ENCODE measurements around the gene MEGF11. TPM values are rescaled to one million over a fixed set of nuclear protein-coding genes. Genes with fewer than 3 reads are reported as not detected.

The MEGF11 gene
- total RNA-seq, 4 donors from 2014 or later, result 0.23 to 0.33 TPM; not detected in 2

GRCh38 chr15:66184492-66184891 is 69.1 kb downstream of the MEGF11 start:
- no peak for DNase-seq (ENCODE audit: extremely low spot score)
- Histone ChIP-seq H3K36me3 (no peaks in the 10 kb centered on the region), H3K4me3 (no peak overlapping the region), H3K27me3 (peaks cover 0 to 79% (median 0%) of the 10 kb centered on the region in 4 donors), H3K9me3 (no peaks in the 10 kb centered on the region), H3K4me1 (no peaks in the 10 kb centered on the region), H3K27ac (replicated peaks in 1 of 4) (no peak overlapping the region)
- no peak for TF ChIP-seq EP300 (IDR thresholded peaks at IDR 0.05)
- TF ChIP-seq, protein P1, sequence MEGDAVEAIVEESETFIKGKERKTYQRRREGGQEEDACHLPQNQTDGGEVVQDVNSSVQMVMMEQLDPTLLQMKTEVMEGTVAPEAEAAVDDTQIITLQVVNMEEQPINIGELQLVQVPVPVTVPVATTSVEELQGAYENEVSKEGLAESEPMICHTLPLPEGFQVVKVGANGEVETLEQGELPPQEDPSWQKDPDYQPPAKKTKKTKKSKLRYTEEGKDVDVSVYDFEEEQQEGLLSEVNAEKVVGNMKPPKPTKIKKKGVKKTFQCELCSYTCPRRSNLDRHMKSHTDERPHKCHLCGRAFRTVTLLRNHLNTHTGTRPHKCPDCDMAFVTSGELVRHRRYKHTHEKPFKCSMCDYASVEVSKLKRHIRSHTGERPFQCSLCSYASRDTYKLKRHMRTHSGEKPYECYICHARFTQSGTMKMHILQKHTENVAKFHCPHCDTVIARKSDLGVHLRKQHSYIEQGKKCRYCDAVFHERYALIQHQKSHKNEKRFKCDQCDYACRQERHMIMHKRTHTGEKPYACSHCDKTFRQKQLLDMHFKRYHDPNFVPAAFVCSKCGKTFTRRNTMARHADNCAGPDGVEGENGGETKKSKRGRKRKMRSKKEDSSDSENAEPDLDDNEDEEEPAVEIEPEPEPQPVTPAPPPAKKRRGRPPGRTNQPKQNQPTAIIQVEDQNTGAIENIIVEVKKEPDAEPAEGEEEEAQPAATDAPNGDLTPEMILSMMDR (IDR thresholded peaks at IDR 0.05), result no peak
- no peak for TF ChIP-seq POLR2AphosphoS5 (IDR thresholded peaks at IDR 0.05)
- TF ChIP-seq POLR2A (IDR thresholded peaks at IDR 0.05; ENCODE audit: low read depth), result no peak
- intact Hi-C loops (cut with DNase I), result no loop called here
- 54% methylated on average over 6 of the region's 6 CpGs for WGBS

DNA sequence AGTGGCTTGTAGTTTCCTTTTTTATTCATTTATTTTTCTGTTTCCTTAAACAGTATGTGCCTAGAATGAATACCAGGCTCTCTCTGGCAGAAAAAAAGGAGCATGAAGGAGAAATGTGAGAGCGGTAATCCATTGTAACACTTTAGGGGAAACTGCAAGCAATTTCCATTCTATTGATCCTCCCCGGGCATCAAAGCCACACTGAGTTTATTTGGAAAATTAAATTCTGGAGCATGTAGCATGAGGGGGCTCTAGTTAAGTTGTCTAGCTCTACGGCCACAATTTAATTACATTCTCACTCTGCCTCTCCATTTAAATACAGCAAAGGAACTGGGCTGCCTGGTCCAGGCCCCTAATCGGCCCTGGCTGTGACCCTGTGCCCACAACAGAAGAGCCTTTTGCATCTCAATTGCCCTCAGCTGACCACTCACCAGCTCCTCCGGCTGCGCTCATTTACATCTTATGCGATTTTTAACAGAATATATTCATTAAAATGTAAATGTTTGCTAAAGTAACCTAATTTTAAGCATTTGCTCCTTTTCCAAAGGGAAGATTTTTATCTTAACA is 72.9 kb downstream of the MEGF11 start:
- Histone ChIP-seq H3K4me1 (no peaks in the 10 kb centered on the region), H3K27me3 (peaks cover 0 to 67% (median 0%) of the 10 kb centered on the region in 4 donors), H3K27ac (replicated peaks in 1 of 4) (no peak overlapping the region), H3K4me3 (no peak overlapping the region), H3K36me3 (no peaks in the 10 kb centered on the region), H3K9me3 (no peaks in the 10 kb centered on the region)
- 78% methylated on average over 7 of the region's 7 CpGs for WGBS
- DNase-seq (ENCODE audit: extremely low spot score), result no peak
- intact Hi-C loops (cut with DNase I), result no loop called here
- TF ChIP-seq EP300 (IDR thresholded peaks at IDR 0.05), result no peak
- TF ChIP-seq POLR2A (IDR thresholded peaks at IDR 0.05; ENCODE audit: low read depth), result no peak
- no peak for TF ChIP-seq POLR2AphosphoS5 (IDR thresholded peaks at IDR 0.05)
- TF ChIP-seq, protein P1 (IDR thresholded peaks at IDR 0.05), result no peak

GRCh38 chr15:66178531-66178910 is 75.0 kb downstream of the MEGF11 start:
- DNase-seq (ENCODE audit: extremely low spot score), result no peak
- H3K27me3 ChIP-seq, result peaks cover 0 to 54% (median 0%) of the 10 kb centered on the region in 4 donors
- WGBS, result 6% methylated on average over 3 of the region's 4 CpGs
- no peaks in the 10 kb centered on the region for H3K9me3 ChIP-seq
- H3K27ac ChIP-seq (replicated peaks in 1 of 4), result no peak overlapping the region
- TF ChIP-seq POLR2A (IDR thresholded peaks at IDR 0.05; ENCODE audit: low read depth) (no peak), EP300 (IDR thresholded peaks at IDR 0.05) (no peak), POLR2AphosphoS5 (IDR thresholded peaks at IDR 0.05) (no peak)
- TF ChIP-seq, protein P1 (IDR thresholded peaks at IDR 0.05), result no peak
- no peak overlapping the region for H3K4me3 ChIP-seq
- intact Hi-C loops (cut with DNase I), result no loop called here
- no peaks in the 10 kb centered on the region for H3K4me1 ChIP-seq
- no peaks in the 10 kb centered on the region for H3K36me3 ChIP-seq

GRCh38 chr15:66172324-66172980 is 81.1 kb downstream of the MEGF11 start:
- WGBS, result 74% methylated on average over 9 of the region's 11 CpGs
- Histone ChIP-seq H3K4me3 (no peak overlapping the region), H3K27ac (replicated peaks in 1 of 4) (no peak overlapping the region), H3K4me1 (no peaks in the 10 kb centered on the region), H3K27me3 (peaks cover 0 to 40% (median 0%) of the 10 kb centered on the region in 4 donors), H3K9me3 (no peaks in the 10 kb centered on the region), H3K36me3 (no peaks in the 10 kb centered on the region)
- TF ChIP-seq EP300 (IDR thresholded peaks at IDR 0.05) (no peak), POLR2AphosphoS5 (IDR thresholded peaks at IDR 0.05) (no peak), POLR2A (IDR thresholded peaks at IDR 0.05; ENCODE audit: low read depth) (no peak)
- TF ChIP-seq, protein P1 (IDR thresholded peaks at IDR 0.05), result no peak
- intact Hi-C loops (cut with DNase I), result no loop called here
- no peak for DNase-seq (ENCODE audit: extremely low spot score)
